Fibroblast of peridontal ligament (primary cell): ENCODE data around the gene BRD7.
A peak's percentile ranks its signal among the peaks of the same experiment; 100 is the strongest.
"Not testable (repeated sequence)": the region's sequence is repeated elsewhere in the genome, so short reads cannot be mapped to it uniquely, and the experiment has no call there.

Experiments used
- DNase-seq: peaks from one replicate; pipeline ENCODE4 v3.0.0-alpha.2; 2010; ENCODE audit errors: extremely low read depth

The BRD7 gene

GRCh38 chr16:50359626-50360025 lies 9.2 kb downstream of the BRD7 start:
- DNase-seq: no peak

- DNase-seq: peak; percentile 42
Observed at GRCh38 chr16:50354629-50355456, 13.9 kb downstream of the BRD7 start.

- DNase-seq: no peak
Observed at GRCh38 chr16:50354082-50354481, 14.7 kb downstream of the BRD7 start.

- DNase-seq: no peak
Observed at GRCh38 chr16:50351952-50352351, 16.8 kb downstream of the BRD7 start.

GRCh38 chr16:50351116-50351515 lies 17.7 kb downstream of the BRD7 start:
- no peak for DNase-seq

GRCh38 chr16:50345210-50345609 lies 23.6 kb downstream of the BRD7 start:
- DNase-seq: not testable (repeated sequence)

- DNase-seq: not testable (repeated sequence)
Observed at GRCh38 chr16:50343566-50343965, 25.2 kb downstream of the BRD7 start.

- DNase-seq: peak; percentile 97
Observed at GRCh38 chr16:50340578-50340977, 28.2 kb downstream of the BRD7 start.

GRCh38 chr16:50338371-50339231 lies 30.2 kb downstream of the BRD7 start:
- peak; percentile 43 for DNase-seq

- no peak for DNase-seq
Observed at GRCh38 chr16:50336884-50337283, 31.9 kb downstream of the BRD7 start.

GRCh38 chr16:50335196-50335958 lies 33.4 kb downstream of the BRD7 start:
- DNase-seq: no peak

GRCh38 chr16:50334106-50334975 lies 34.4 kb downstream of the BRD7 start:
- DNase-seq: peak; percentile 18

- no peak for DNase-seq
Observed at GRCh38 chr16:50332599-50332998, 36.2 kb downstream of the BRD7 start.

- no peak for DNase-seq
Observed at GRCh38 chr16:50331570-50331969, 37.2 kb downstream of the BRD7 start.

- DNase-seq: no peak
Observed at GRCh38 chr16:50329446-50330189, 39.2 kb downstream of the BRD7 start.

- peak; percentile 49 for DNase-seq
Observed at GRCh38 chr16:50326835-50327465, 41.8 kb downstream of the BRD7 start.

- no peak for DNase-seq
Observed at GRCh38 chr16:50326264-50326663, 42.5 kb downstream of the BRD7 start.

- DNase-seq: no peak
Observed at GRCh38 chr16:50324345-50324744, 44.4 kb downstream of the BRD7 start.

GRCh38 chr16:50323335-50324011 lies 45.3 kb downstream of the BRD7 start:
- peak; percentile 73 for DNase-seq
